GM23338 (cell line): ENCODE results near the gene GPR25. TPM values are rescaled to one million over a fixed set of nuclear protein-coding genes. Genes with fewer than 3 reads are reported as not detected.
A peak's percentile ranks its signal among the peaks of the same experiment; 100 is the strongest.

Experiments
- ATAC-seq: fragments of 200-7000 bp; cut with Tn5 transposase; 3 replicates; pipeline ENCODE4 v1.9.1; 2020
- DNase-seq: peaks from one replicate; pipeline ENCODE4 v3.0.0-alpha.2; 2015; ENCODE audit warnings: low spot score
- H2AFZ ChIP-seq: fragments of 200-600 bp; sonication (generic); 2 replicates; pipeline ENCODE4 v1.8.0; 2016; ENCODE audit warnings: antibody characterized with exemption, mild to moderate bottlenecking, moderate library complexity
- H3F3A ChIP-seq: fragments of 200-600 bp; sonication (generic); replicated peaks from 2 replicates; pipeline ENCODE4 v1.8.0; 2017; ENCODE audit warnings: antibody characterized with exemption, mixed run types, low read depth
- H3K27ac ChIP-seq: fragments of 200-600 bp; sonication (generic); 2 replicates; pipeline ENCODE4 v1.6.1; 2016; ENCODE audit warnings: low read depth
- H3K27me3 ChIP-seq: fragments of 200-600 bp; sonication (generic); 2 replicates; pipeline ENCODE4 v1.8.0; 2016; ENCODE audit warnings: mild to moderate bottlenecking, mixed run types, moderate library complexity; ENCODE audit not compliant: insufficient read depth
- H3K36me3 ChIP-seq: fragments of 200-600 bp; sonication (generic); 2 replicates; pipeline ENCODE4 v1.8.0; 2016; ENCODE audit warnings: mild to moderate bottlenecking; ENCODE audit not compliant: insufficient read depth
- H3K4me1 ChIP-seq: fragments of 200-600 bp; sonication (generic); 2 replicates; pipeline ENCODE4 v1.8.0; 2016; ENCODE audit warnings: mild to moderate bottlenecking, moderate library complexity; ENCODE audit not compliant: insufficient read depth
- H3K4me2 ChIP-seq: fragments of 200-600 bp; sonication (generic); 2 replicates; pipeline ENCODE4 v1.7.1; 2017; ENCODE audit warnings: mixed run types
- H3K4me3 ChIP-seq: fragments of 200-600 bp; sonication (generic); 2 replicates; pipeline ENCODE4 v1.6.1; 2016; ENCODE audit warnings: mixed run types
- H3K79me2 ChIP-seq: fragments of 200-600 bp; sonication (generic); replicated peaks from 2 replicates; pipeline ENCODE4 v1.8.0; 2017; ENCODE audit warnings: mild to moderate bottlenecking; ENCODE audit not compliant: insufficient read depth
- H3K9me2 ChIP-seq: fragments of 200-600 bp; sonication (generic); 2 replicates; pipeline ENCODE4 v1.8.0; 2017; ENCODE audit not compliant: insufficient read depth
- H4K20me1 ChIP-seq: fragments of 200-600 bp; sonication (generic); replicated peaks from 2 replicates; pipeline ENCODE4 v1.8.0; 2017; ENCODE audit warnings: mild to moderate bottlenecking; ENCODE audit not compliant: insufficient read depth
- H3K27ac Mint-ChIP-seq: 2 replicates; pipeline ENCODE4 v1.8.0; 2020; ENCODE audit warnings: inconsistent platforms, mild to moderate bottlenecking, moderate library complexity, mixed read lengths
- H3K27me3 Mint-ChIP-seq: 3 replicates; pipeline ENCODE4 v1.8.0; 2022; ENCODE audit warnings: low read depth, mild to moderate bottlenecking, moderate library complexity, mixed read lengths, inconsistent platforms; ENCODE audit not compliant: insufficient read depth, poor library complexity
- H3K36me3 Mint-ChIP-seq: 3 replicates; pipeline ENCODE4 v1.8.0; 2021; ENCODE audit warnings: low read depth, mild to moderate bottlenecking, inconsistent platforms, moderate library complexity, mixed read lengths
- H3K4me1 Mint-ChIP-seq: 3 replicates; pipeline ENCODE4 v1.8.0; 2020; ENCODE audit warnings: mild to moderate bottlenecking, inconsistent platforms, mixed read lengths
- H3K4me3 Mint-ChIP-seq: 3 replicates; pipeline ENCODE4 v1.8.0; 2021; ENCODE audit warnings: moderate library complexity, mild to moderate bottlenecking, inconsistent platforms, mixed read lengths
- H3K9me3 Mint-ChIP-seq: 3 replicates; pipeline ENCODE4 v1.8.0; 2020; ENCODE audit warnings: moderate library complexity, mild to moderate bottlenecking, inconsistent platforms, mixed read lengths
- CREB1 ChIP-seq: fragments of 250-450 bp; sonication (Bioruptor Pico); IDR thresholded peaks from 2 replicates; pipeline ENCODE4 v1.5.0; 2020; ENCODE audit warnings: low read depth, mild to moderate bottlenecking, moderate library complexity
- CTCF ChIP-seq, 2 experiments: fragments of 200-600 bp in 1 of 2; sonication (generic) in 1 of 2; conservative IDR thresholded peaks; 2 replicates each; pipeline versions ENCODE4 v1.5.1 to v1.6.1; 2016 to 2017; ENCODE audit warnings: antibody characterized with exemption in 2 of 2, low read depth in 2 of 2, mild to moderate bottlenecking in 2 of 2, moderate library complexity in 1 of 2
- ETS1 ChIP-seq: IDR thresholded peaks from 2 replicates; pipeline ENCODE4 v1.6.1; 2016; ENCODE audit warnings: antibody characterized with exemption
- EZH2 ChIP-seq: fragments of 200-600 bp; sonication (generic); IDR thresholded peaks from one replicate; pipeline ENCODE4 v1.8.0; 2017; ENCODE audit warnings: antibody characterized with exemption, mild to moderate bottlenecking, low read depth; ENCODE audit not compliant: unreplicated experiment
- EZH2phosphoT487 ChIP-seq: fragments of 200-600 bp; sonication (generic); IDR thresholded peaks from one replicate; pipeline ENCODE4 v1.8.1; 2018; ENCODE audit warnings: antibody characterized with exemption; ENCODE audit not compliant: unreplicated experiment
- JUNB ChIP-seq: IDR thresholded peaks from one replicate; pipeline ENCODE4 v1.6.1; 2016; ENCODE audit warnings: antibody characterized with exemption; ENCODE audit not compliant: unreplicated experiment
- NANOG ChIP-seq: IDR thresholded peaks from 2 replicates; pipeline ENCODE4 v1.6.1; 2016; ENCODE audit warnings: antibody characterized with exemption, borderline replicate concordance
- POLR2AphosphoS5 ChIP-seq: IDR thresholded peaks from 2 replicates; pipeline ENCODE4 v1.6.1; 2016; ENCODE audit warnings: antibody characterized with exemption, low read depth
- REST ChIP-seq: IDR thresholded peaks from one replicate; pipeline ENCODE4 v1.6.1; 2018; ENCODE audit warnings: antibody characterized with exemption; ENCODE audit not compliant: unreplicated experiment
- STAT1 ChIP-seq: IDR thresholded peaks from one replicate; pipeline ENCODE4 v1.6.1; 2016; ENCODE audit warnings: antibody characterized with exemption; ENCODE audit not compliant: unreplicated experiment
- ZNF114 ChIP-seq: fragments of 250-450 bp; sonication (Bioruptor Pico); IDR thresholded peaks from 2 replicates; pipeline ENCODE4 v1.5.0; 2020; ENCODE audit warnings: mild to moderate bottlenecking, moderate library complexity
- ZNF331 ChIP-seq: fragments of 250-450 bp; sonication (Bioruptor Pico); IDR thresholded peaks from 2 replicates; pipeline ENCODE4 v1.5.0; 2020; ENCODE audit warnings: low read depth, mild to moderate bottlenecking, moderate library complexity
- ZNF462 ChIP-seq: fragments of 250-450 bp; sonication (Bioruptor Pico); IDR thresholded peaks from 2 replicates; pipeline ENCODE4 v1.5.0; 2020; ENCODE audit warnings: mild to moderate bottlenecking, moderate library complexity
- polyA plus RNA-seq: library from polyadenylated mRNA; unstranded; fragments of >200 nt; fragmentation: Nextera tagmentation; extraction: Ambion mirVana; gene quantifications from 2 replicates; pipeline ENCODE4 v1.2.1, GENCODE V29; 2016
- total RNA-seq: library from RNA; depleted of rRNA; stranded (reverse); fragments of >200 nt; shearing (Covaris generic); gene quantifications from 2 replicates; pipeline ENCODE4 v1.2.3, GENCODE V29; 2014

The GPR25 gene
- total and polyA plus RNA-seq, 2 experiments from 2014 or later: not detected

- no peak overlapping the region for H3K4me3 Mint-ChIP-seq
- TF ChIP-seq ETS1: no peak
- TF ChIP-seq NANOG: no peak
- TF ChIP-seq ZNF462 (CRISPR knock-in tag): no peak
- TF ChIP-seq EZH2: no peak
- TF ChIP-seq ZNF331 (CRISPR knock-in tag): no peak
- TF ChIP-seq STAT1: no peak
- no peak for TF ChIP-seq REST
- TF ChIP-seq CTCF (conservative IDR thresholded peaks at IDR 0.05; ENCODE audit: low read depth in 2 of 2): no peak
- no peak for TF ChIP-seq POLR2AphosphoS5
- TF ChIP-seq ZNF114 (CRISPR knock-in tag): no peak
- TF ChIP-seq CREB1 (CRISPR knock-in tag): no peak
- TF ChIP-seq JUNB: no peak
- no peak for TF ChIP-seq EZH2phosphoT487
- ATAC-seq (no peak), DNase-seq (no peak)
- Histone ChIP-seq H2AFZ (no peak overlapping the region), H3K27me3 (no peaks in the 10 kb centered on the region), H3K4me1 (peaks cover 5% of the 10 kb centered on the region; the same call in 1 of the 2 replicates), H3K4me2 (no peak overlapping the region), H4K20me1 (no peaks in the 10 kb centered on the region), H3K36me3 (no peaks in the 10 kb centered on the region), H3F3A (no peaks in the 10 kb centered on the region), H3K4me3 (no peak overlapping the region), H3K9me2 (no peaks in the 10 kb centered on the region), H3K79me2 (no peaks in the 10 kb centered on the region), H3K27ac (0 out of 2 replicates have a peak overlapping the region, but pooled peaks have one; percentile 11)
- peaks cover 7% of the 10 kb centered on the region for H3K4me1 Mint-ChIP-seq
- no peaks in the 10 kb centered on the region for H3K9me3 Mint-ChIP-seq
- H3K36me3 Mint-ChIP-seq: peaks cover 2% of the 10 kb centered on the region; the same call in 2 of the 3 replicates
- H3K27me3 Mint-ChIP-seq: peaks cover 4% of the 10 kb centered on the region
- H3K27ac Mint-ChIP-seq: no peak overlapping the region
Observed at GRCh38 chr1:200861937-200862647, 10.7 kb upstream of the GPR25 start.
